H1 (cell line): ENCODE results near the gene KHDRBS1. TPM values are rescaled to one million over a fixed set of nuclear protein-coding genes. Genes with fewer than 3 reads are reported as not detected.

ENCODE experiments used
- ATF3 ChIP-seq: IDR thresholded peaks from 2 replicates; pipeline ENCODE4 v1.6.1; 2011; ENCODE audit warnings: low read depth, mild to moderate bottlenecking, low read length; ENCODE audit not compliant: insufficient read depth
- KDM5A ChIP-seq: fragments of 200-600 bp; IDR thresholded peaks from 2 replicates; pipeline ENCODE4 v1.7.1; 2012; ENCODE audit warnings: mild to moderate bottlenecking, low read length, inconsistent platforms, mixed read lengths
- NRF1 ChIP-seq: IDR thresholded peaks from 2 replicates; pipeline ENCODE4 v1.6.1; 2011; ENCODE audit warnings: mild to moderate bottlenecking, low read depth, low read length, improper control_type of control experiment
- RNF2 ChIP-seq: fragments of 200-900, 300-1000 bp; sonication (generic); IDR thresholded peaks from 2 replicates; pipeline ENCODE4 v1.7.1; 2016; ENCODE audit warnings: borderline replicate concordance, low read depth, mild to moderate bottlenecking, antibody characterized with exemption, low read length; ENCODE audit not compliant: poor library complexity, severe bottlenecking; ENCODE audit errors: missing control alignments
- SRF ChIP-seq: IDR thresholded peaks from 2 replicates; pipeline ENCODE4 v1.6.1; 2011; ENCODE audit warnings: mild to moderate bottlenecking, low read depth, low read length, moderate library complexity
- polyA plus RNA-seq, 7 experiments: library from polyadenylated mRNA; depleted of rRNA in 3 of 7; stranded (reverse) in 5 of 7; unstranded in 2 of 7; fragments of >200 nt in 5 of 7; fragments of 200-250 nt in 2 of 7; gene quantifications; 1 replicate in 5 of 7; 2 replicates in 1 of 7; 4 replicates in 1 of 7; pipeline versions ENCODE4 v1.2.1 to v1.2.3, GENCODE V29; 2011 to 2013; ENCODE audit warnings: missing spikeins in 2 of 7, mixed read lengths in 2 of 7
- total RNA-seq: library from RNA; stranded (reverse); fragmentation: NEBNext Ultra II Directional; extraction: Animal tissue kit (Norgen Biotek cat#: 25700); gene quantifications from 2 replicates; pipeline ENCODE4 v1.2.1, GENCODE V29; 2021

KHDRBS1 gene
- total and polyA plus RNA-seq, 2 of the 8 experiments (the other 6 are each of a cell fraction or from before 2014, with no cell fraction given): 53.8 to 284 TPM

- no peak for TF ChIP-seq RNF2
- TF ChIP-seq KDM5A: no peak
- TF ChIP-seq ATF3: no peak
- no peak for TF ChIP-seq NRF1
- no peak for TF ChIP-seq SRF
Measured at GRCh38 chr1:32091176-32091575, 77.5 kb downstream of the KHDRBS1 start (continued).
